ENCODE results near the gene TTC12. TPM values are rescaled to one million over a fixed set of nuclear protein-coding genes. Genes with fewer than 3 reads are reported as not detected.

TTC12 gene
- polyA plus RNA-seq, 1 donor from 2014 or later: 4.2 TPM

- H3K9me2 ChIP-seq (ENCODE audit: insufficient read depth, low read length): no peaks in the 10 kb centered on the region
- no peak overlapping the region for H2AFZ ChIP-seq (ENCODE audit: low read depth, low read length)
- H3K79me2 ChIP-seq (replicated peaks; ENCODE audit: insufficient read depth, low read length): no peaks in the 10 kb centered on the region
- H4K20me1 ChIP-seq (ENCODE audit: insufficient read depth): no peaks in the 10 kb centered on the region
- TF ChIP-seq POLR2AphosphoS5 (IDR thresholded peaks at IDR 0.05) (no peak), TAF1 (IDR thresholded peaks at IDR 0.05; ENCODE audit: low read depth) (no peak), RAD21 (conservative IDR thresholded peaks at IDR 0.05) (no peak), REST (IDR thresholded peaks at IDR 0.05; ENCODE audit: borderline replicate concordance) (no peak), CTCF (IDR thresholded peaks at IDR 0.05; ENCODE audit: poor library complexity, severe bottlenecking) (no peak), EP300 (conservative IDR thresholded peaks at IDR 0.05; ENCODE audit: poor library complexity, severe bottlenecking) (no peak), EZH2 (IDR thresholded peaks at IDR 0.05; ENCODE audit: borderline replicate concordance, insufficient read depth, low read length, poor library complexity, severe bottlenecking) (no peak), MXI1 (conservative IDR thresholded peaks at IDR 0.05; ENCODE audit: poor library complexity, severe bottlenecking) (no peak), SMC3 (conservative IDR thresholded peaks at IDR 0.05; ENCODE audit: poor library complexity) (no peak)
- no peaks in the 10 kb centered on the region for H3F3A ChIP-seq (ENCODE audit: insufficient read depth, low read length, poor library complexity, severe bottlenecking)
- no peaks in the 10 kb centered on the region for H3K36me3 ChIP-seq (ENCODE audit: insufficient read depth, low read length)
- H3K9ac ChIP-seq (ENCODE audit: low read length): no peak overlapping the region
- H3K27me3 ChIP-seq (ENCODE audit: insufficient read depth, low read depth, low read length): no peaks in the 10 kb centered on the region
- no peaks in the 10 kb centered on the region for H3K9me3 ChIP-seq (ENCODE audit: low read length)
- no peak overlapping the region for H3K4me3 ChIP-seq (ENCODE audit: low read length)
- H3K4me2 ChIP-seq (ENCODE audit: low read length): no peak overlapping the region
- no peak overlapping the region for H3K27ac ChIP-seq (ENCODE audit: low read length)
Observed at GRCh38 chr11:113408206-113408605, 93.8 kb downstream of the TTC12 start.

GRCh38 chr11:113408887-113409286, 94.5 kb downstream of the TTC12 start:
- no peak overlapping the region for H3K9ac ChIP-seq (ENCODE audit: low read length)
- no peak for TF ChIP-seq REST (IDR thresholded peaks at IDR 0.05; ENCODE audit: borderline replicate concordance)
- no peak for TF ChIP-seq SMC3 (conservative IDR thresholded peaks at IDR 0.05; ENCODE audit: poor library complexity)
- no peak for TF ChIP-seq EZH2 (IDR thresholded peaks at IDR 0.05; ENCODE audit: borderline replicate concordance, insufficient read depth, low read length, poor library complexity, severe bottlenecking)
- TF ChIP-seq MXI1 (conservative IDR thresholded peaks at IDR 0.05; ENCODE audit: poor library complexity, severe bottlenecking): no peak
- no peak for TF ChIP-seq RAD21 (conservative IDR thresholded peaks at IDR 0.05)
- TF ChIP-seq EP300 (conservative IDR thresholded peaks at IDR 0.05; ENCODE audit: poor library complexity, severe bottlenecking): no peak
- no peak for TF ChIP-seq CTCF (IDR thresholded peaks at IDR 0.05; ENCODE audit: poor library complexity, severe bottlenecking)
- no peak for TF ChIP-seq TAF1 (IDR thresholded peaks at IDR 0.05; ENCODE audit: low read depth)
- TF ChIP-seq POLR2AphosphoS5 (IDR thresholded peaks at IDR 0.05): no peak

More at GRCh38 chr11:113408887-113409286, 94.5 kb downstream of the TTC12 start:
- no peaks in the 10 kb centered on the region for H3F3A ChIP-seq (ENCODE audit: insufficient read depth, low read length, poor library complexity, severe bottlenecking)
- no peaks in the 10 kb centered on the region for H3K9me3 ChIP-seq (ENCODE audit: low read length)
- no peak overlapping the region for H3K4me3 ChIP-seq (ENCODE audit: low read length)
- H4K20me1 ChIP-seq (ENCODE audit: insufficient read depth): no peaks in the 10 kb centered on the region
- H3K27me3 ChIP-seq (ENCODE audit: insufficient read depth, low read depth, low read length): no peaks in the 10 kb centered on the region
- H2AFZ ChIP-seq (ENCODE audit: low read depth, low read length): no peak overlapping the region
- H3K27ac ChIP-seq (ENCODE audit: low read length): no peak overlapping the region
- no peak overlapping the region for H3K4me2 ChIP-seq (ENCODE audit: low read length)
- no peaks in the 10 kb centered on the region for H3K36me3 ChIP-seq (ENCODE audit: insufficient read depth, low read length)
- H3K9me2 ChIP-seq (ENCODE audit: insufficient read depth, low read length): no peaks in the 10 kb centered on the region
- no peaks in the 10 kb centered on the region for H3K79me2 ChIP-seq (replicated peaks; ENCODE audit: insufficient read depth, low read length)
